GM12878 (cell line): ENCODE results near the gene HNMT. TPM values are rescaled to one million over a fixed set of nuclear protein-coding genes. Genes with fewer than 3 reads are reported as not detected.

Source experiments
- ATAC-seq: fragments of 200-7000 bp; cut with Tn5 transposase; 3 replicates; pipeline ENCODE4 v1.9.1; 2020; ENCODE audit warnings: mild to moderate bottlenecking, moderate library complexity
- BruUV-seq: library from RNA; stranded (reverse); fragments of 400-500 nt; replicated peaks from 2 replicates; lab custom pipeline; 2021; lab: Mats Ljungman, UMichigan
- CTCF ChIA-PET: fragments of 300-600 bp; sonication (Branson Sonifier 250); formaldehyde crosslinking; extraction: SDS; loops from one replicate; lab custom pipeline; 2021; ENCODE audit warnings: inconsistent platforms; lab: Yijun Ruan, JAX
- POLR2A ChIA-PET: fragments of 350-600 bp; formaldehyde crosslinking; extraction: SDS; loops from one replicate; lab custom pipeline; 2021; ENCODE audit warnings: inconsistent platforms; lab: Charles Lee
- RAD21 ChIA-PET: fragments of 300-600 bp; sonication (Branson Sonifier 250); formaldehyde crosslinking; loops from one replicate; lab custom pipeline; 2023; ENCODE audit warnings: antibody characterized with exemption; ENCODE audit not compliant: unreplicated experiment; lab: Charles Lee
- SMC1A ChIA-PET: fragments of 300-600 bp; sonication (Branson Sonifier 250); formaldehyde crosslinking; loops from one replicate; lab custom pipeline; 2023; ENCODE audit not compliant: unreplicated experiment, uncharacterized antibody; lab: Charles Lee
- DNase-seq: peaks from one replicate; pipeline ENCODE4 v3.0.0-alpha.2; 2011; ENCODE audit warnings: low read depth, low spot score
- FAIRE-seq: peaks from 3 replicates; lab custom pipeline; 2011; peaks lifted over from hg19 to GRCh38; lab: Jason Lieb, UNC
- H2AFZ ChIP-seq: 2 replicates; pipeline ENCODE4 v1.6.0; 2011; ENCODE audit warnings: low read depth, low read length, control low read depth; ENCODE audit not compliant: control insufficient read depth
- H3K27ac ChIP-seq: 2 replicates; pipeline ENCODE4 v1.5.1; 2011; ENCODE audit warnings: control low read depth; ENCODE audit not compliant: control insufficient read depth, insufficient read depth
- H3K27me3 ChIP-seq, 2 experiments: replicated peaks in 1 of 2; 2 replicates each; pipeline versions ENCODE4 v1.6.0 to v1.6.1; 2011; ENCODE audit warnings: low read length in 1 of 2; ENCODE audit not compliant: control insufficient read depth in 2 of 2, insufficient read depth in 2 of 2
- H3K36me3 ChIP-seq, 2 experiments: 2 replicates each; pipeline ENCODE4 v1.5.1; 2011; ENCODE audit warnings: low read length in 1 of 2; ENCODE audit not compliant: control insufficient read depth in 2 of 2, insufficient read depth in 2 of 2
- H3K4me1 ChIP-seq: 2 replicates; pipeline ENCODE4 v1.6.1; 2011; ENCODE audit warnings: mild to moderate bottlenecking, low read length, moderate library complexity, mixed read lengths; ENCODE audit not compliant: control insufficient read depth, insufficient read depth
- H3K4me2 ChIP-seq: 2 replicates; pipeline ENCODE4 v1.6.0; 2011; ENCODE audit warnings: control low read depth; ENCODE audit not compliant: control insufficient read depth, insufficient read depth
- H3K4me3 ChIP-seq: fragments of 200-600 bp; sonication (generic); 2 replicates; pipeline ENCODE4 v1.5.1; 2016
- H3K79me2 ChIP-seq: 2 replicates; pipeline ENCODE4 v1.6.0; 2011; ENCODE audit warnings: low read length; ENCODE audit not compliant: control insufficient read depth, insufficient read depth
- H3K9ac ChIP-seq: 2 replicates; pipeline ENCODE4 v1.8.0; 2011; ENCODE audit warnings: low read length, control low read depth, mixed read lengths; ENCODE audit not compliant: control insufficient read depth, insufficient read depth
- H3K9me3 ChIP-seq: replicated peaks from 3 replicates; pipeline ENCODE4 v1.5.1; 2011; ENCODE audit warnings: mild to moderate bottlenecking, low read length; ENCODE audit not compliant: control insufficient read depth, insufficient read depth
- H4K20me1 ChIP-seq: 2 replicates; pipeline ENCODE4 v1.6.0; 2011; ENCODE audit not compliant: control insufficient read depth, insufficient read depth
- CREM ChIP-seq: IDR thresholded peaks from 2 replicates; pipeline ENCODE4 v1.6.1; 2014; ENCODE audit warnings: antibody characterized with exemption, low read depth
- FOXM1 ChIP-seq: IDR thresholded peaks from 2 replicates; pipeline ENCODE4 v1.6.1; 2012; ENCODE audit warnings: low read depth, mild to moderate bottlenecking, inconsistent platforms, low read length, moderate library complexity
- JUNB ChIP-seq: IDR thresholded peaks from 2 replicates; pipeline ENCODE4 v1.6.1; 2016; ENCODE audit warnings: antibody characterized with exemption, mild to moderate bottlenecking
- NFXL1 ChIP-seq: fragments of 450-650 bp; IDR thresholded peaks from 2 replicates; pipeline ENCODE4 v1.6.1; 2017; ENCODE audit warnings: antibody characterized with exemption, mild to moderate bottlenecking, borderline replicate concordance
- RBBP5 ChIP-seq: fragments of 200-600 bp; sonication (generic); conservative IDR thresholded peaks from 2 replicates; pipeline ENCODE4 v1.6.1; 2016
- SMAD5 ChIP-seq: IDR thresholded peaks from 2 replicates; pipeline ENCODE4 v1.6.1; 2016; ENCODE audit warnings: antibody characterized with exemption, low read depth
- WRNIP1 ChIP-seq: IDR thresholded peaks from 2 replicates; pipeline ENCODE4 v1.6.1; 2011; ENCODE audit warnings: low read depth, low read length, improper control_type of control experiment, borderline replicate concordance
- ZBTB40 ChIP-seq: fragments of 450-650 bp; IDR thresholded peaks from 2 replicates; pipeline ENCODE4 v1.6.1; 2016; ENCODE audit warnings: mild to moderate bottlenecking, moderate library complexity, borderline replicate concordance
- ZZZ3 ChIP-seq: IDR thresholded peaks from 2 replicates; pipeline ENCODE4 v1.6.1; 2011; ENCODE audit warnings: low read depth; ENCODE audit not compliant: control insufficient read depth, insufficient read length
- WGBS: methylation state at CpG from one replicate; pipeline ENCODE4 v1.1.6; 2016; ENCODE audit warnings: low lambda C conversion rate; ENCODE audit not compliant: insufficient replicate concordance, insufficient coverage; ENCODE audit errors: missing lambda C conversion rate; 5-methylcytosine and 5-hydroxymethylcytosine counted together
- in situ Hi-C: fragments of 300-500 bp; cut with MboI; formaldehyde crosslinking; loops from 9 replicates; pipeline ENCODE4 v1.14.3; 2018; ENCODE audit warnings: mixed read lengths
- intact Hi-C: fragments of 100-400 bp; cut with micrococcal nuclease; formaldehyde crosslinking; loops from one replicate; pipeline ENCODE4 v1.14.2; 2022; ENCODE audit not compliant: unreplicated experiment
- polyA plus RNA-seq, 11 experiments: library from polyadenylated mRNA; depleted of rRNA in 4 of 11; unstranded in 6 of 11; stranded (reverse) in 5 of 11; fragments of >200 nt; fragmentation: Nextera tagmentation in 4 of 11; fragmentation: Illumina TruSeq in 1 of 11; extraction: Ambion mirVana in 4 of 11; extraction: Trizol in 1 of 11; gene quantifications; 1 replicate in 1 of 11; 2 replicates in 10 of 11; pipeline versions ENCODE4 v1.2.1 to v1.2.3, GENCODE V29; 2011 to 2016; ENCODE audit warnings: inconsistent platforms in 2 of 11, missing spikeins in 2 of 11, low read depth in 1 of 11
- total RNA-seq, 4 experiments: library from RNA; depleted of rRNA in 3 of 4; stranded (reverse); fragments of >200 nt in 3 of 4; fragmentation: Illumina TruSeq in 1 of 4; extraction: Trizol in 1 of 4; gene quantifications; 2 replicates each; pipeline versions ENCODE4 v1.2.1 to v1.2.3, GENCODE V29; 2013 to 2021
- TF ChIP-seq, protein P1 (sequence below): fragments of 450-650 bp; formaldehyde crosslinking; IDR thresholded peaks from 2 replicates; pipeline ENCODE4 v1.5.0; 2022; ENCODE audit warnings: mild to moderate bottlenecking, missing genetic modification characterization

Gene HNMT
- total and polyA plus RNA-seq, 10 of the 15 experiments (the other 5 are each of a cell fraction or from before 2014, with no cell fraction given), result not detected

DNA sequence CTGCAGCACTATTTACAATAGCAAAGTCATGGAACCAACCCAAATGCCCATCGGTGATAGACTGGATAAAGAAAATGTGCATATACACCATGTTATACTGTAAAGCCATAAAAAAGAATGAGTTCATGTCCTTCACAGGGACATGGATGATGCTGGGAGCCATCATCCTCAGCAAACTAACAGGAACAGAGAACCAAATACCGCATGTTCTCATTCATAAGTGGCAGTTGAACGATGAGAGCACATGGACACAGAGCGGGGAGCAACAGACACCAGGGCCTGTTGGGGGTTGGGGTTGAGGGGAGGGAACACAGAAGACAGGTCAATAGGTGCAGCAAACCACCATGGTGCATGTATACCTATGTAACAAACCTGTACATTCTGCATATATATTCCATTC is 33.5 kb downstream of the HNMT start:
- no TSS peak for BruUV-seq
- intact Hi-C loops, result no loop called here
- H3K9me3 ChIP-seq, result no peaks in the 10 kb centered on the region
- H3K27ac ChIP-seq, result no peak overlapping the region
- POLR2A ChIA-PET, result no interaction called here
- in situ Hi-C loops, result no loop called here
- FAIRE-seq (no peak), DNase-seq (no peak), ATAC-seq (no peak)
- no peaks in the 10 kb centered on the region for H3K27me3 ChIP-seq
- SMC1A ChIA-PET, result no interaction called here
- H3K4me3 ChIP-seq, result no peak overlapping the region
- no peak overlapping the region for H2AFZ ChIP-seq
- WGBS, result 70% methylated on average over 4 of the region's 4 CpGs
- no peaks in the 10 kb centered on the region for H3K36me3 ChIP-seq
- RAD21 ChIA-PET, result no interaction called here
- H4K20me1 ChIP-seq, result no peaks in the 10 kb centered on the region
- CTCF ChIA-PET, result no interaction called here
- no peak overlapping the region for H3K4me2 ChIP-seq
- no peak overlapping the region for H3K9ac ChIP-seq
- no peaks in the 10 kb centered on the region for H3K4me1 ChIP-seq
- TF ChIP-seq JUNB, result no peak
- TF ChIP-seq, protein P1, sequence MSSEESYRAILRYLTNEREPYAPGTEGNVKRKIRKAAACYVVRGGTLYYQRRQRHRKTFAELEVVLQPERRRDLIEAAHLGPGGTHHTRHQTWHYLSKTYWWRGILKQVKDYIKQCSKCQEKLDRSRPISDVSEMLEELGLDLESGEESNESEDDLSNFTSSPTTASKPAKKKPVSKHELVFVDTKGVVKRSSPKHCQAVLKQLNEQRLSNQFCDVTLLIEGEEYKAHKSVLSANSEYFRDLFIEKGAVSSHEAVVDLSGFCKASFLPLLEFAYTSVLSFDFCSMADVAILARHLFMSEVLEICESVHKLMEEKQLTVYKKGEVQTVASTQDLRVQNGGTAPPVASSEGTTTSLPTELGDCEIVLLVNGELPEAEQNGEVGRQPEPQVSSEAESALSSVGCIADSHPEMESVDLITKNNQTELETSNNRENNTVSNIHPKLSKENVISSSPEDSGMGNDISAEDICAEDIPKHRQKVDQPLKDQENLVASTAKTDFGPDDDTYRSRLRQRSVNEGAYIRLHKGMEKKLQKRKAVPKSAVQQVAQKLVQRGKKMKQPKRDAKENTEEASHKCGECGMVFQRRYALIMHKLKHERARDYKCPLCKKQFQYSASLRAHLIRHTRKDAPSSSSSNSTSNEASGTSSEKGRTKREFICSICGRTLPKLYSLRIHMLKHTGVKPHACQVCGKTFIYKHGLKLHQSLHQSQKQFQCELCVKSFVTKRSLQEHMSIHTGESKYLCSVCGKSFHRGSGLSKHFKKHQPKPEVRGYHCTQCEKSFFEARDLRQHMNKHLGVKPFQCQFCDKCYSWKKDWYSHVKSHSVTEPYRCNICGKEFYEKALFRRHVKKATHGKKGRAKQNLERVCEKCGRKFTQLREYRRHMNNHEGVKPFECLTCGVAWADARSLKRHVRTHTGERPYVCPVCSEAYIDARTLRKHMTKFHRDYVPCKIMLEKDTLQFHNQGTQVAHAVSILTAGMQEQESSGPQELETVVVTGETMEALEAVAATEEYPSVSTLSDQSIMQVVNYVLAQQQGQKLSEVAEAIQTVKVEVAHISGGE, result no peak
- TF ChIP-seq SMAD5, result no peak
- no peak for TF ChIP-seq FOXM1
- TF ChIP-seq ZZZ3, result no peak
- H3K79me2 ChIP-seq, result no peaks in the 10 kb centered on the region

DNA sequence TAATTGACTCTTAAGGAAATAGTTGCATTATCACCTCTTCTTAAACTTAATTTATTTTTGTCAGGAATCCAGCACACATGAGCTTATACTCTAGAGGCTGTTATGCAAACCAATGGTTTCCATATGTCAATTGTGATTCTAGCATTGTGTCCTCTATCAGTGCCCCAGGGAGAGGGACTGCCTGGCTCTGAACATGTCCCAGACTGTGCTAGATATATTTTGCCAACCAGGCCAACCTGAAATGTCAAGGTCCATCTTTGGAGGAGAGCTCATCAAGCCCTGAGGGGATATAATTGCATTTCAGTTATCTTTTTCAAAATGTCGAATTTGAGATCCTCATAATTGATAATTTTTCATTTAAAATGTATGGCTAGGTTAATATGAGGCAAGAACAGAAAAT is 34.2 kb downstream of the HNMT start:
- no peak overlapping the region for H3K9ac ChIP-seq
- RAD21 ChIA-PET, result no interaction called here
- in situ Hi-C loops (no loop called here), intact Hi-C loops (no loop called here)
- H4K20me1 ChIP-seq, result no peaks in the 10 kb centered on the region
- no peak overlapping the region for H3K27ac ChIP-seq
- CTCF ChIA-PET, result no interaction called here
- FAIRE-seq (no peak), ATAC-seq (no peak), DNase-seq (no peak)
- WGBS, result 0% methylated on average over 1 of the region's 1 CpG
- H3K9me3 ChIP-seq, result no peaks in the 10 kb centered on the region
- H3K36me3 ChIP-seq, result no peaks in the 10 kb centered on the region
- H3K4me1 ChIP-seq, result no peaks in the 10 kb centered on the region
- no peaks in the 10 kb centered on the region for H3K27me3 ChIP-seq
- H3K4me3 ChIP-seq, result no peak overlapping the region
- H3K4me2 ChIP-seq, result no peak overlapping the region
- SMC1A ChIA-PET, result no interaction called here
- no peaks in the 10 kb centered on the region for H3K79me2 ChIP-seq
- BruUV-seq, result no TSS peak
- POLR2A ChIA-PET, result no interaction called here
- no peak overlapping the region for H2AFZ ChIP-seq
- no peak for TF ChIP-seq ZBTB40
- TF ChIP-seq RBBP5, result no peak
- TF ChIP-seq NFXL1, result no peak
- TF ChIP-seq CREM, result no peak
- TF ChIP-seq WRNIP1, result no peak
